GM18519 (cell line): ENCODE data around the gene CRMP1.

Experiments used
- ATAC-seq: cut with Tn5 transposase; IDR thresholded peaks from one replicate; pipeline ENCODE4 v1.9.1; 2021; ENCODE audit warnings: mild to moderate bottlenecking, moderate library complexity; ENCODE audit not compliant: unreplicated experiment, low FRiP score

CRMP1 gene

GRCh38 chr4:5780831-5781480, 111.9 kb downstream of the CRMP1 start:
- no peak for ATAC-seq

DNA sequence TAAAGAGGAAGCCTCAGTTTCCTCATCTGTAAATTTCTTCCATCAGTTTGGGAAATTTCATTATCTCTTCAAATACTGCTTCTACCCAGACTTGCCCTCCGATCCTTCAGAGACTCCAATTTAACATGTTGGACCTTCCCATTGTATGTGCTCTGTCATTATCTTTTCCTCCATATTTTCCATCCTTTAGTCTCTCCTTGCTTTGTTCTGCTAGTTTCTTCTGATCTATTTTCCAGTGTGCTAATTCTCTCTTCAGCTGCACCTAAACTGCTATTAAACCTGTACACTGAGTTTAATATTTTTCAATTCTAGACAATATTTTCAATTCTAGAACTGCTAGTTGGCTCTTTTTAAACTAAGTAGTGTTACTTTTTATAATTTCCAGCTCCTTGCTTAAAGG, 116.4 kb downstream of the CRMP1 start:
- ATAC-seq = no peak

- ATAC-seq = no peak
Observed at GRCh38 chr4:5774416-5775036, 118.4 kb downstream of the CRMP1 start.

DNA sequence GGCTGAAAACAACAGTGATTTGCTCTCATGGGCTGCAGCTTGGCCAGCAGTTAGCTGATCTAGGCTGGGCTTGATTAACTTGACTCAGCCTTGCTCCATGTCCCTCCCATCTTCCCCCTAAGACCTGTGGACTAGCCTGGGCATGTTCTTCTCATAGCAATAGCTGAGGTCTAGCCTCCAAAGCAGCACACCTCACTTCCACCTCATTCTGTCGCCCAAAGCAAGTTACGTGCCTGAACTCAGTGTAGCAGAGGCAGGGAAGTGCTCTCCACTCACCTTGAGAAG, 119.7 kb downstream of the CRMP1 start:
- no peak for ATAC-seq

- no peak for ATAC-seq
Observed at GRCh38 chr4:5772528-5773270, 120.2 kb downstream of the CRMP1 start.
